PC-9 (cell line): ENCODE results near the gene ANGPTL2.

Source experiments
- EZH2 ChIP-seq: fragments of 200-600 bp; sonication (generic); IDR thresholded peaks from 2 replicates; pipeline ENCODE4 v1.8.0; 2017; ENCODE audit warnings: antibody characterized with exemption, low read depth
- TF ChIP-seq, protein P1 (sequence below): fragments of 200-600 bp; sonication (generic); conservative IDR thresholded peaks from 2 replicates; pipeline ENCODE4 v1.6.1; 2017; ENCODE audit warnings: mixed run types, antibody characterized with exemption, mild to moderate bottlenecking, moderate library complexity

DNA sequence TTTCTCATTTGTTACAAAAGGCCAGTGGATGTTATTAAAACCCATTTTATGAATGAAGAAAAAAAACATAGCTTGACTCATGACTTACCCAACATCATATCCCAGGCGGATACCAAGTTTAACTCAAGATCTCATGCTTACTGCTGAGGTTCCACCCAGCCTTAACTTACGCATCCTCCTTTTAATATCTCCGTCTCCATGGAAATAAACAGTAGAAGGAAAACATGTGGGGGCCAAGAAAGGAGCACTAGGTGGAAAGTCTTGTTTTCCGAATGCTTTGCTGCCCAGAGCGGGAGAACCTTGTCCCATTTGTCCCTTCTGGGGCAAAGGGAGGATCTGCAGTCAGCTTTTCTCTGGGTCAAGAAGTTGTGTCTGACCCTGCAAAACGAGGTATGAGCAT lies 44.1 kb downstream of the ANGPTL2 start:
- TF ChIP-seq, protein P1, sequence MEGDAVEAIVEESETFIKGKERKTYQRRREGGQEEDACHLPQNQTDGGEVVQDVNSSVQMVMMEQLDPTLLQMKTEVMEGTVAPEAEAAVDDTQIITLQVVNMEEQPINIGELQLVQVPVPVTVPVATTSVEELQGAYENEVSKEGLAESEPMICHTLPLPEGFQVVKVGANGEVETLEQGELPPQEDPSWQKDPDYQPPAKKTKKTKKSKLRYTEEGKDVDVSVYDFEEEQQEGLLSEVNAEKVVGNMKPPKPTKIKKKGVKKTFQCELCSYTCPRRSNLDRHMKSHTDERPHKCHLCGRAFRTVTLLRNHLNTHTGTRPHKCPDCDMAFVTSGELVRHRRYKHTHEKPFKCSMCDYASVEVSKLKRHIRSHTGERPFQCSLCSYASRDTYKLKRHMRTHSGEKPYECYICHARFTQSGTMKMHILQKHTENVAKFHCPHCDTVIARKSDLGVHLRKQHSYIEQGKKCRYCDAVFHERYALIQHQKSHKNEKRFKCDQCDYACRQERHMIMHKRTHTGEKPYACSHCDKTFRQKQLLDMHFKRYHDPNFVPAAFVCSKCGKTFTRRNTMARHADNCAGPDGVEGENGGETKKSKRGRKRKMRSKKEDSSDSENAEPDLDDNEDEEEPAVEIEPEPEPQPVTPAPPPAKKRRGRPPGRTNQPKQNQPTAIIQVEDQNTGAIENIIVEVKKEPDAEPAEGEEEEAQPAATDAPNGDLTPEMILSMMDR, result no peak
- TF ChIP-seq EZH2, result no peak
